Measurements from ENCODE around the gene NCAM1.

DNA sequence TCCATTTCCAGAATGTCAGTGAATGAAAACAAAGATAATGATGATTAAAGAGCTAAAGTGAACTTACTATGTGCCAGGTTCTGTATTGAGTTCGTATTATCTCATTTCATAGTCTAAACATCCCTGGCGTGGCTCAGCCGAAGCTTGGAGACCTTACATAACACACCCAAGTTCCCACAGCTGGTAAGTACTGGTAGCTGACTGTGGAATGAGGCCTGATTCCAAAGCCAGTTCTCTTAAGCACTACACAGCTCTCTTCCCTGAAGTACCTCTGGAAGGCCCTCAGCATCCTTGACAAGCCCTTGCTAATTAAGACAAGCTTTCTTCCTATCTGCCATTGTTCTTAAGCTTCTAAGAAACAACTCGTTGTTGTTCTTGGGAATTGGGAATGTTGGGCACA is 28.6 kb upstream of the NCAM1 start:
- TF ChIP-seq POLR2AphosphoS5 (IDR thresholded peaks at IDR 0.05; ENCODE audit: borderline replicate concordance, low read depth, low read length) (no peak), EZH2 (IDR thresholded peaks at IDR 0.05) (no peak), FOXP2 (optimal IDR thresholded peaks at IDR 0.05; ENCODE audit: control extremely low read depth, extremely low read length, insufficient read depth) (no peak)

Measured in SK-N-MC (cell line).